Activated gamma-delta T cell (primary cell): ENCODE measurements around the gene ZFPL1.

Experiments used
- DNase-seq: peaks from one replicate; lab custom pipeline; 2025; lab: John Stamatoyannopoulos, UW

Gene ZFPL1

DNA sequence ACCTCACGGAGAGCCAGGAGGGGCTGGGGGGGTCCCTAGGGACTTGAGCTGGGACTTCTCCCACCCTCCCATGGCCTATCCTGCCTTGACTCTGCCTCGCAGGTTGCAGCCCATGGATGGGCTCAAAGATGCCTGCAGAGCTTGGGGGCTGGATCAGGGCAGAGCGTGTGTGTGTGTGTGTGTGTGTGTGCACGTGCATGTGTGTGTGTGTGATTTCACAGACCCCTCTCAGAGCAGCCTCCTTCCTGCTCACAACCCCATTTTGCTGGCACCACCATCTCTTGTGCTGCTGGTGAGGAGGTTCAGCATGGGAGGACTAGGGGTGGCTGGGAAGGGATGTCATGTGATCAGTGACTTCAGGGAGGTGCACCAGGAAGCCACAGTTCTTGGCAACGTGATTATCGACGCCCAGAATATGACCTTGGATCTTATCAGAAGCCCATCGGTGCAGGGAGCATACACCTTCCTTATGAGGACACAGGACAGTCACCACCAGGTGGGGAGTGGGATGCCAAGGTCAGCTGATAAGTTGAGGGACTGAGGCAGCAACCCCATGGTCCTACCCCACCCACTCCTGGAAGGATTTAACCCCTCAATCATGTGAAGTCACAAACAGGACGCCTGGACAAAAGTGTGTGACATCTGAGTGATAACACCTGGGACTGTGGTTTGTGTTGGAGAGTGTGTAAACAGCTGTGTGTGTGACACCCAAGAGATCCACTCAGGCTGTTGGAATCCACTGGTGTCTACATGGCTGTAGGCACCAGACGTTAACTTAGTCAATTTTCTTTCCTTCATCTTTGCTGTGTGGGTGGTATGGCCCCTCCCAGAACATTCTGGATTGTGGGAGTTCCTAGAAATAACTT, 23.8 kb upstream of the ZFPL1 start:
- DNase-seq: no peak

DNA sequence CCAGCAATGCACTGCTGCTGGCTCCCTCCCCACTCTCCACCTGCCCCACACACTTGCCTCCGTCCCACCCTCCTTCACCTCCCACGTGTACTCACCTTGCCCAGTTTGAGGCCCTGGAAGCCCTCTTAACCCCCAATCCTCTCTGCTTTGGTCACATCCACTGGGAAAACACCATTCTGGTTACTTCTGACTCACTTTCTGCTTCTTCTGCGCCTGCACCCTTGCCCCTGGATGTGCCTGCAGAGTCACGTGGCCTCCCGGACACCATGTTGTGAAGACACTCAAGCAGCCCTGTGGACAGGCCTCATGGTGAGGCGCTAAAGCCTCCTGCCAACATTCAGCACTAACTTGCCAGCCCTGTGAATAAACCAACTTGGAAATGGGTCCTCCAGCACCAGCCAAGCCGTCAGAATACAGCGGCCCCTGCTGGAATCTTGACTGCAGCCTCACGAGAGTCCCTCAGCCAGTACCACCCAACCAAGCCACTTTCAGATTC, 23.1 kb upstream of the ZFPL1 start:
- no peak for DNase-seq

GRCh38 chr11:65063532-65063931, 20.5 kb upstream of the ZFPL1 start:
- no peak for DNase-seq

DNA sequence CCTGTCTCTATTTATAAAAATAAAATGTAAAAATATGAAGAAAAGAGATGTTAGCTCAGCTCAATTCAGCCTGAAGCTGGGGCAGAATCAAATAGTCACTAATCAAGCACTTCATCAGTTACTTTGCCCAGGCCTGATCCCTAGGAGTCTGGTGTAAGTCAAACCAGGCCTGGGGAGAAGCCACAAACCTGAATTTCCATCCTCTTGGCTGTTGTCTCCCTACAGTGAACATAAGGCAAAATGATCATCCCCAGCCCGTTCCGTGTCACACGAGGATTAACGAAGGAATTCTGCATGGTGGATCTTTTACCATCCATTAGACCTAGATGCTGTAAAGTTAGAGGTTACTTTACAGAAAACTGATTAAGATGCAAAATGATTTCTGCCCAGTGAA, 19.2 kb upstream of the ZFPL1 start:
- no peak for DNase-seq

DNA sequence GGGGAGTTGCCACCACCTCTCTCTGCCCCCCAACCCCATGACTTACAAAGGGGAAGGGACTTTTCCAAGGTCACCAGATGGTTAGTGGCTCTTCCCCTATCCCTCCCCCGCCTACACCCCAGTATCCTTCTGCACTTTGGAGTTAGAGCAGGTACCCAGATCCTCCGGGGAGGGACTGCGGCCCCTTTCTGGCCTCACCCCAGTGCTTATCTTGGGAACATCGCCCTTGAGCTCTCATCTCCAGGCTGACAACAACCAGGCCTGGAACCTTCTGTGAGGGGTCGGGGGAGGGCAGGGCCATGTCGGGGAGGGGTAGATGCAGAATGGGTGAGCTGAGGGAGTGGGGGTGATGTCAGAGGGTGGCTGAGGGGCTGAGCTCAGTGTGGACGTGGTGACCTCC, 18.2 kb upstream of the ZFPL1 start:
- no peak for DNase-seq

DNA sequence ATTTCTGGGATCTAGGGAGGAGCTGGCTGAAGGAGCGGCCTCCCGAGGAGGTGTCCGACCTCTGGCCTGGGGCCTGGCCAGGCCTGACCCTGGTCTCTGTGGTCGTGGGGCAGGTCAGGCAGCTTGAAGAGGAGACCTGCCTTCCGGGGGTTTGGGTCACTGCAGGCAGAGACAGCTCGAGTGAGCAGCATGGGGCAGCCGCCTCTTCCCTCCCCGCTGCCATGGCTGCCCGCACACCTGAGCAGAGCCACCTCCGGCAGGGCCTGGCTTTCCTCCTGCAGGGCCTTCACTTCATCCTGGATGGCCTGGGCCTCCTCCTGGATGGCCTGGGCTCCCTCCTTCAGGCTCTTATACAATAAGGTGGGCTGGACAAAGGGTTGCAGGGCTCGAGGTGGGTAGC, 17.7 kb upstream of the ZFPL1 start:
- DNase-seq: no peak

- no peak for DNase-seq
Observed at GRCh38 chr11:65066805-65067291, 17.2 kb upstream of the ZFPL1 start.

GRCh38 chr11:65067446-65067845, 16.6 kb upstream of the ZFPL1 start:
- DNase-seq: no peak

GRCh38 chr11:65069217-65069616, 14.8 kb upstream of the ZFPL1 start:
- DNase-seq: no peak

GRCh38 chr11:65071907-65072630, 12.0 kb upstream of the ZFPL1 start:
- DNase-seq: no peak

DNA sequence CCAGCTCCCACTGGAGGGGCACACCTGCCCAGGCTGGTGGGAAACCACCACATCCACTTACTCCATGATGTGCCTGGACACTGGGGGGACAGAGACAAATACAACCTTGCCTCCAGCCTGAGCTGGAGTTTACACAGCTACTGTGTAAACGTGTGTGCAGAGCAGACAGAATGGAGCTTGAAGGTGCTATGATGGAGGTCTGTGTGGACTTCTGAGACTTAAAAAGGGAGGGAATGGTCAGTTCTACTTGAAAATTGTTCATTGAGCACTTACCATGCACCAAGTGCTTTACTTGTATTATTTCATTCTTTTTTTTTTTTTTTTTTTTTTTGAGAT, 11.4 kb upstream of the ZFPL1 start:
- no peak for DNase-seq

- DNase-seq: no peak
Observed at GRCh38 chr11:65077451-65077850, 6.6 kb upstream of the ZFPL1 start.

GRCh38 chr11:65078151-65078550, 5.9 kb upstream of the ZFPL1 start:
- no peak for DNase-seq

DNA sequence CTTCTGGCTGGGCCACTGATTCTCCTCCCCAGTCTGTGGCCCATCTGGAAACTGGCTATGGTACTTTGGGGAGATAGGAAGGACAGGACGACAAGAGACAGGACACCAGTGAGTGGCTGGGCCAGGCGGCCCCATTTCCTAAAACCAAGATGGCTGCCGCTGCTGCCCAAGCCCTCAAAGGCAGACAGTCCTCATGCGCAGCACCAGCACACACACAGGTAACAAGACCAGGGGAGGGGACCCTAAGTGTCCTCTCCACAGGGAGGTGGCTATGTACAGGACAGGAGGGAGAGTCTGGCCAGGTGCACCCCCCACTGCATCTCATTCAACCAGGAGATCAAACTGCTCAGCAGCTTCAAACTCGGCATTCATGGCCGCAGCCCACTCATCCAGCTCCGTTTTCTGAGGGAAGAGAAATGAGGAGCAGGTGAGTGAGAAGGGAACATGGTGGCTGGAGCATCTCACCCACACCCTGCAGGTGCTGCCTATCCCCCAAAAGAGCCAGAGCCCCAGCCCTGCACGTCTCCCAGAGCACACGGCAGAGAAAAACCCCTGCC, 5.2 kb upstream of the ZFPL1 start:
- DNase-seq: no peak

DNA sequence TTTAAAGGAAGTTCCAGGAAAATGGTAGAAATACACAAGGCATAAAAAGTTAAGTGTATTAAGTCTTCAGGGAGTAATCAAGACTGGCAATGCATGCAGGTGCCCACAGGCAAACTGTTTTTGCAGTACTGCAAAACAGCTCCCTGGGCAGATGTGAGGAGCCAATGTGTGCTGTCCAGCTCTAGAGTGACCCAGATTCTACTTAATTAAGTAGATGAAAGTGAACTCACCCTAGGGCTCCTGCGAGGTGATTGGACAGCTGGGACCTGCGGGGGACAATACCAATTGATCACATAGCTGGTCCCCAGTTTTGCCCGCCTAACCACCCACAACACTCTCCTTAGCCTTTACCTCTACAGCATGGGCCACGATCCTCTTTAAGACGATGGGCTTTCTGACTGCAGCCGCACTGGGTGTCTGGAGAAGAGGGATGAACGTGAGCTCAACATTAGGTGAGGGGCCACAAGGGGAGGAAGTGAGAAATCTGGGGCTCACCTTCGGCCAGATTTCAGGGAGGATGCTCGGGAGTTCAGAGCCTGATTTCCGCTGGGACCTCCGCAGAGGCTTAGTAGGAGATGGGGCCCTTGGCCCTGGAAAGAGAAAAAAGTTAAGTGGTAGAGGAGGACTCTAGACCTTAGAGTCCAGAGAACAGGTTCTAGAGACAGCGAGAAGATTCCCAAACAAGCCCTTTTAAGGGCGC, 738 bp upstream of the ZFPL1 start:
- no peak for DNase-seq

- DNase-seq: no peak
Observed at GRCh38 chr11:65084598-65085375, 765 bp downstream of the ZFPL1 start.

DNA sequence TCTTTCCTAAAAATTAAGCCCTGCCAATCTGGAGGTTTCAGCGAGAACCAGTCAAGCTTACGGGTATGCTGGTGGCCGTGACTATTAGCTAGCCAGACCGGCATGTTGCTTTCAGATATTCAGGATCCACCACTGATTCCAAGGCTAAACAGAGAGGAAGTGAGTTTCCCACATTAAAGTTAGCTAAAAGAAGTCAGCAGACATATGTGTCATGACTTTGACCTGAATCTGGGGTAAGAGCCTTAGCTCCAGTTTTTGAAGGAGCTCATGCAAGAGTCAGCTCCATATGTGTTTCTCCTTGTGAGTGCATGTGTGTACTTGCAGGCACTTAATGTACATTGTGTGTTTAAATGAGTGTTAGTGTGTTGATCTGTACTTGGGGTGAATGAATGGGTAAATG, 1.4 kb downstream of the ZFPL1 start:
- DNase-seq: no peak

- no peak for DNase-seq
Observed at GRCh38 chr11:65086809-65087208, 2.8 kb downstream of the ZFPL1 start.

GRCh38 chr11:65087216-65087615, 3.2 kb downstream of the ZFPL1 start:
- no peak for DNase-seq

DNA sequence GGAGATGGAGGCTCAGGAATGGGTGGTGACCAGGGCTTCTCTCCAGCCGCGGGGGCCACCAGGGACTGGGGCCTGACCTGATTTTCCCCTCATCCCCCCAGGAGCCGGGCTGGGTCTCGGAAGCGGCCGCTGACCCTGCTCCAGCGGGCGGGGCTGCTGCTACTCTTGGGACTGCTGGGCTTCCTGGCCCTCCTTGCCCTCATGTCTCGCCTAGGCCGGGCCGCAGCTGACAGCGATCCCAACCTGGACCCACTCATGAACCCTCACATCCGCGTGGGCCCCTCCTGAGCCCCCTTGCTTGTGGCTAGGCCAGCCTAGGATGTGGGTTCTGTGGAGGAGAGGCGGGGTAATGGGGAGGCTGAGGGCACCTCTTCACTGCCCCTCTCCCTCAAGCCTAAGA, 3.8 kb downstream of the ZFPL1 start:
- DNase-seq: no peak

DNA sequence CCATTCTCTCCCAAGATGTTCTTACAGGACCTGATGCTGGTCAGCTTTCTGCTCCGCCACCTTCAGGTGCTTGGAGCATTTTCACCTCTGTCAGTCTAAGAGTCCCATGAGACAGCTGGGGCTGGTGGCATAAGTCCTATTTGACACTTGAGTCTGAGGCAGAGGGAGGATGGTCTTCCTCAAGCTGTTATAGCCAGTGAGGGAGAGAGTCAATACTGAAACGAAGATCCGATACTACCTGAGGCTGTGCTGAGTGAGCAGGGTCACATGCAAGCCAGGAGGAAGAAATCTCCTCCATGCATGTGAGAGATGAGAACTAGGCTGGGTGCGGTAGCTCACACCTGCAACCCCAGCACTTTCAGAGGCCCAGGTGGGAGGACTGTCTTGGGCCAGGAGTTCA, 5.6 kb downstream of the ZFPL1 start:
- no peak for DNase-seq

- DNase-seq: no peak
Observed at GRCh38 chr11:65090628-65091027, 6.6 kb downstream of the ZFPL1 start.
